ENCODE data around the gene PRRT2.
"Not testable (repeated sequence)": the region's sequence is repeated elsewhere in the genome, so short reads cannot be mapped to it uniquely, and the experiment has no call there.

The PRRT2 gene

GRCh38 chr16:29790949-29791844 lies 20.8 kb upstream of the PRRT2 start:
- no peak for DNase-seq (ENCODE audit: low read depth in 2 of 2)

GRCh38 chr16:29791845-29792807 lies 19.9 kb upstream of the PRRT2 start:
- DNase-seq (ENCODE audit: low read depth in 2 of 2): no peak

- DNase-seq (ENCODE audit: low read depth in 2 of 2): not testable (repeated sequence)
Measured at GRCh38 chr16:29793153-29793552, 18.8 kb upstream of the PRRT2 start.

- DNase-seq (ENCODE audit: low read depth in 2 of 2): no peak
Measured at GRCh38 chr16:29794231-29794710, 17.7 kb upstream of the PRRT2 start.

GRCh38 chr16:29802416-29802935 lies 9.5 kb upstream of the PRRT2 start:
- DNase-seq (ENCODE audit: low read depth in 2 of 2): no peak

DNA sequence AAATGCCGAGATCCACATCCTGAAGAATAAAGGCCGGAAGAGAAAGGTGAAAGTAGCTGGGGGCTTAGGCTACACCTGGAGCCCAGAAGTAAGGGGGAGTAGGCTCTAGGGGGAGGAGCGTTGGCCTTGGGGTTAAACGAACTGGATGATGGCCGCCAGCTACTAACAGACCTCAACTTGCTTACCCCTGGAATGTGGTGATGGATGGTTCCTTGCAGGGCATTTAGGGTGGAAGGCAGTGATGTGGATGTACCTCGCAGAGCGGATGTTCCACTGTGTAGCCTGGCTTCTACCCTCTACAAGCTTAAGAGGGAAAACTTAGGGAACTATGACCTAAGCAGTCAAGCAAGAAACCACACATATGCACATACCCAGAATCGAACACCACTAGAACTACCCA lies 8.0 kb upstream of the PRRT2 start:
- DNase-seq (ENCODE audit: low read depth in 2 of 2): no peak

- DNase-seq (ENCODE audit: low read depth in 2 of 2): no peak
Measured at GRCh38 chr16:29804455-29805231, 7.3 kb upstream of the PRRT2 start.

GRCh38 chr16:29805232-29806098 lies 6.5 kb upstream of the PRRT2 start:
- peak; percentile 96 to 97 for DNase-seq (ENCODE audit: low read depth in 2 of 2)

DNA sequence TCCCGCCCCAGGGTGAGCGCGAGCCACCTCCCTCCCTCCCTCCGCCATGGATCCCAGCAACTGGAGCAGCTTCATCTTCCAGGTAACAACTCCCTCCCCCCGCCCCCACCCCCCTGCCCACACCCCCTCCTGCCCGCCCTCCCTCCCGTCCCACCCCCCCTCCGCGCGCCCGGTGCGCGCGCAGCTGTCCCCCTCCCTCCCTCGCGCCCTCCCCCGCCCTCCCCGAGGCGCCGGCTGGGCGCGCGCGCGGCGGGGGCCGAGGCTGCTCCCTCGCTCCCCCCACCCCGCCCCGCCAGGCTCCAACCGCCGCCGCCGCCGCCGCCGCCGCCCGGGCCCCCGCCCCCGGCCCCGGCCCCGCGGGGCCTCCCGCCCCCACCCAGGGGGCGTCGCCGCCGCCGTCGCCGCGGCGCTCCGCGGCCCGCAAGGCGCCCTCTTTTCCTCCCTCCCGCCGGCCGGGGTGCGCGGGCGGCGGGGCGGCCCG lies 5.9 kb upstream of the PRRT2 start, which contains the start of gene MAZ:
Gene MAZ (plus strand): TSS at position 431 of the 481 bp plus-strand sequence. CDS start 173 bp downstream, outside the sequence.
- DNase-seq (ENCODE audit: low read depth in 2 of 2): no peak

DNA sequence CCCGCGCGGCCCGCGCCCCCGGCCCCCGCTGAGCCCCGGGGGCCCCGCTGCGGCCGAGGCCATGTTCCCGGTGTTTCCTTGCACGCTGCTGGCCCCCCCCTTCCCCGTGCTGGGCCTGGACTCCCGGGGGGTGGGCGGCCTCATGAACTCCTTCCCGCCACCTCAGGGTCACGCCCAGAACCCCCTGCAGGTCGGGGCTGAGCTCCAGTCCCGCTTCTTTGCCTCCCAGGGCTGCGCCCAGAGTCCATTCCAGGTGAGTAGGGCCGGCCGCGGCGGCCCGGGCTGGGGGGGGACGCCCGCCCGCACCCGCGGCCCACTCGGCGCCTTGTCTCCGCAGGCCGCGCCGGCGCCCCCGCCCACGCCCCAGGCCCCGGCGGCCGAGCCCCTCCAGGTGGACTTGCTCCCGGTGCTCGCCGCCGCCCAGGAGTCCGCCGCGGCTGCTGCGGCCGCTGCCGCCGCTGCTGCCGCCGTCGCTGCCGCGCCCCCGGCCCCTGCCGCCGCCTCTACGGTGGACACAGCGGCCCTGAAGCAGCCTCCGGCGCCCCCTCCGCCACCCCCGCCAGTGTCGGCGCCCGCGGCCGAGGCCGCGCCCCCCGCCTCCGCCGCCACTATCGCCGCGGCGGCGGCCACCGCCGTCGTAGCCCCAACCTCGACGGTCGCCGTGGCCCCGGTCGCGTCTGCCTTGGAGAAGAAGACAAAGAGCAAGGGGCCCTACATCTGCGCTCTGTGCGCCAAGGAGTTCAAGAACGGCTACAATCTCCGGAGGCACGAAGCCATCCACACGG lies 5.2 kb upstream of the PRRT2 start:
- DNase-seq (ENCODE audit: low read depth in 2 of 2): peak in 1 of 2 donors; percentile 65

DNA sequence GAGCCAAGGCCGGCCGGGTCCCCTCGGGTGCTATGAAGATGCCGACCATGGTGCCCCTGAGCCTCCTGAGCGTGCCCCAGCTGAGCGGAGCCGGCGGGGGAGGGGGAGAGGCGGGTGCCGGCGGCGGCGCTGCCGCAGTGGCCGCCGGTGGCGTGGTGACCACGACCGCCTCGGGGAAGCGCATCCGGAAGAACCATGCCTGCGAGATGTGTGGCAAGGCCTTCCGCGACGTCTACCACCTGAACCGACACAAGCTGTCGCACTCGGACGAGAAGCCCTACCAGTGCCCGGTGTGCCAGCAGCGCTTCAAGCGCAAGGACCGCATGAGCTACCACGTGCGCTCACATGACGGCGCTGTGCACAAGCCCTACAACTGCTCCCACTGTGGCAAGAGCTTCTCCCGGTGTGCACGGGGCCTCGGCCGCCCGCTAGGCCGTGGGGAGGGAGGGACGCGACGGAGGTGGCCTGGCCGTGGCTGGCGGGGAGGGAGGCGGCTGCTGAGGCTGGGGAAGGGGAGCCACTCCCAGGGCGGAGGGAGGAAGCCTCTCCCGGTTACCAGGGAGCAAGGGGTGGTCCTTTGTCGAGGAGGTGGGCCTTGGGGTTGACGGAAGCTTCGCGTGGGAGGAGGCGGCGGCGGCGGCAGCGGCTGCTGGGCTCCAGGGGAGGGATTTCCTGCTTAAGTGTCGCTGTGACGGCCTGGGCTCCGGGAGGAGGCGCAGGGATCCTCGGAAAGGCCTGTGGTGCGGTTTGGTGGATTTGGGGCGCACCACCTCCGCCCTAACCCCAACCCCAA lies 4.4 kb upstream of the PRRT2 start:
- peak; percentile 76 to 88 for DNase-seq (ENCODE audit: low read depth in 2 of 2)

DNA sequence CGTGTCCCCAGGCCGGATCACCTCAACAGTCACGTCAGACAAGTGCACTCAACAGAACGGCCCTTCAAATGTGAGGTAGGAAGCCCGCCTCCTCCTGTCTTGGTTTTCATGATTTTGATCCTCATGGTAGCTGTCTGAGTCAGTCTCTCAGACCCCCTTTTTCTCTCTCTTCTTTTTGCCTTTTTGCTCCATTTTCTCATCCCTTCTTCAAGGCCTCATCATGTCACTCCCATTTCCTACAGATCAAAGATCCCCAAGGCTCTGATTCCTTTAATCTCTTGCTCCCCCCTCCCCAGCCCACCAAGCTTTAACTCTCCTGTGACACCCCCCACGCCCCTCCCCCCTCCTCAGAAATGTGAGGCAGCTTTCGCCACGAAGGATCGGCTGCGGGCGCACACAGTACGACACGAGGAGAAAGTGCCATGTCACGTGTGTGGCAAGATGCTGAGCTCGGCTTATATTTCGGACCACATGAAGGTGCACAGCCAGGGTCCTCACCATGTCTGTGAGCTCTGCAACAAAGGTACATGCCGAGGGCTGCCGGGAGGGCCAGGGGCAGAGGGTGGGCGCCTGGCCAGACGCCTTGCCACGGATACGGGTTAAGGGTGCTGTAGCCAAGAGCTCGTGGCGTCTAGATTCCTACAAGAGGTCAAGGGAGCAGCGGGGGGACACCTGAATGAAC lies 3.6 kb upstream of the PRRT2 start:
- DNase-seq (ENCODE audit: low read depth in 2 of 2): no peak

DNA sequence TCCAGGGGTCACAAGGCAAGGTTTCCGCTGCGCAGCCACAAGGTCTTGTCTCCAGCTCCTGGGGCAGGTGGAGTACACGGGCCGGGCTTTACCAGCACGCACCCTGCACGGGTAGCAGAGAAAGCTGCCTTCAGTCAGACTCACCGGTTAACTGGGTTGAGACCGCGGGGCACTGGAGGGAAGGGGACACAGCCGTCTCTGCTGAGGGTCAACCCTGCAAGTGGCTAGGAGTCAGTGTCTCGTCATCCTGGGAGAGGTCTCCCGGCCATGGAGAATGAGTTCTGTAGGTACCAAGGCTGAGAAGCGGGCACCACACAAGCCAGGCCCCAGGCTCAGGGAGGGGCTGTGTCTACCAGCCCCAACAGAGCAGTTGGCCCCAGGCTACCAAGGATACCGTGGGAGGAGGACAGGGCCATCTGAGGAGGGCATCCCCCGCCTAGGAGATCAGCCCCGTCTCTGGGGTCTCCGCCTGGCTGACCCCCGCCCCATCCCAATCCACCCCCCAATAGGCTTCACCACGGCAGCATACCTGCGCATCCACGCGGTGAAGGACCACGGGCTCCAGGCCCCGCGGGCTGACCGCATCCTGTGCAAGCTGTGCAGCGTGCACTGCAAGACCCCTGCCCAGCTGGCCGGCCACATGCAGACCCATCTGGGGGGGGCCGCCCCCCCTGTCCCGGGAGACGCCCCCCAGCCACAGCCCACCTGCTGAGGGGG lies 2.8 kb upstream of the PRRT2 start:
- DNase-seq (ENCODE audit: low read depth in 2 of 2): no peak

DNA sequence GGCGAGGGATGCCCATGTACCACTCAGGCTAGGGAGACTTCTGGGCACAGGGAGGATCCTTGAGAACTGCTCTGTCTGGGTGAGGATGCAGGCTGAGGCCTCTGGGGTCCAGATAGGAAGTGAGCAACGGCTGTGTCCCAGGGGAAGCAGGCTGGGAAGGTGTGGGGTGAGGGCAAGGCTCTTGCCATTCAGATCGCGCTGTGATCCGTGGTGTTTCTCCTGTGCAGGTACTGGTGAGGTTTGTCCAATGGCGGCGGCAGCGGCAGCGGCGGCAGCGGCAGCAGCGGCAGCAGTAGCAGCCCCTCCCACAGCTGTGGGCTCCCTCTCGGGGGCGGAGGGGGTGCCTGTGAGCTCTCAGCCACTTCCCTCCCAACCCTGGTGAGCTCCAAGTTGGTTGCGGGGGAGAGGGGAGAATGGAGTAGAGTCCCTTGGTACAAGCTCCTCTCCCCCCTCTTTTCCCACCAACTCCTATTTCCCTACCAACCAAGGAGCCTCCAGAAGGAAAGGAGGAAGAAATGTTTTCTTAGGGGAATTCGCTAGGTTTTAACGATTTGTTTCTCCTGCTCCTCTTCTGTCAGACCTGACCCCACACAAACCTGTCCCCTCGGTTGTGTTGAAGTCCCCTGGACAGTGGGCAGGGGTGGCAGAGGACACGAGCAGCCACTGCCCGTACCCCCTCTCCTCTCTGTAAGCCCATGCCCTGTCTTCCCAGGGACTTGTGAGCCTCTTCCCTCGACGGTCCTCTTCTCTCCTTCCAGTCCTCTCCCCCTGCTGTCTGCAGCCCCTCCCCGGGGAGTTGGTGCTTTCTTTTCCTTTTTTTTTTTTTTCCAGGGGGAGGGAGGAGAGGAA lies 1.9 kb upstream of the PRRT2 start:
- DNase-seq (ENCODE audit: low read depth in 2 of 2): no peak

DNA sequence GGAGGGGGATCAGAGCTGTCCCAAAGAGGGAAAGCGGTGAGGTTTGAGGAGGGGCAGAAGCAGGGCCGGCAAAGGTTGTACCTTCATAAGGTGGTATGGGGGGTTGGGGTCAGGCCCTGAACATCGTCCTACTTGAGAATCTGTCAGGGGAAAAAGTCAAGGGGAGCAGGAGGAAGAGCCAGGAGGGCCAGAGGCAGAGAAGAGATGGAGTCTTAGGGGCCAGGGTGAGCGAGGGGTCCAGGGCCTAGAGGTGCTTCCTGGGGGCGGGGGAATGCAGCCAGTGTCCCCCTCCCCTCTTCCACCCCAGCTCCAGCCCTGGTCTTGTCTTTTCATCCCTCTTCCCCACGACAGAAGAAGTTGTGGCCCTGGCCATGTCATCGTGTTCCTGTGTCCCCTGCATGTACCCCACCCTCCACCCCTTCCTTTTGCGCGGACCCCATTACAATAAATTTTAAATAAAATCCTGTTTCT lies 1.3 kb upstream of the PRRT2 start:
- no peak for DNase-seq (ENCODE audit: low read depth in 2 of 2)

All from stimulated activated CD4-positive, alpha-beta T cell treated with anti-CD3 and anti-CD28 coated beads, Interleukin-4, amount 100 ng/mL, for 48 hours (primary cell).